Stimulated activated CD4-positive, alpha-beta T cell treated with anti-CD3 and anti-CD28 coated beads, Interleukin-2, amount 100 ng/mL, for 24 hours (primary cell): ENCODE data around the gene WNK3.

ENCODE experiments used
- DNase-seq, 2 donors: peaks; one replicate each; pipeline ENCODE4 v3.0.0-alpha.2; 2020

WNK3 gene

GRCh38 chrX:54237014-54237413 is 120.8 kb downstream of the WNK3 start:
- DNase-seq, result no peak

- DNase-seq, result no peak
Observed at GRCh38 chrX:54230435-54231148, 127.3 kb downstream of the WNK3 start.

GRCh38 chrX:54223581-54223980 is 134.3 kb downstream of the WNK3 start:
- DNase-seq, result no peak

GRCh38 chrX:54213603-54214002 is 144.2 kb downstream of the WNK3 start:
- no peak for DNase-seq

- no peak for DNase-seq
Observed at GRCh38 chrX:54208531-54208930, 149.3 kb downstream of the WNK3 start.

GRCh38 chrX:54198262-54198661 is 159.6 kb downstream of the WNK3 start:
- no peak for DNase-seq

- DNase-seq, result no peak
Observed at GRCh38 chrX:54194982-54195588, 162.8 kb downstream of the WNK3 start.

- no peak for DNase-seq
Observed at GRCh38 chrX:54193085-54193821, 164.6 kb downstream of the WNK3 start.

GRCh38 chrX:54184474-54184873 is 173.4 kb downstream of the WNK3 start:
- no peak for DNase-seq

- peak; percentile 66 to 72 for DNase-seq
Observed at GRCh38 chrX:54182864-54183613, 174.8 kb downstream of the WNK3 start, which contains the start of gene FAM120C. FAM120C (minus strand) TSS chrX:54183254; CDS start chrX:54183198, 56 bp downstream.

- peak; percentile 69 for DNase-seq
Observed at GRCh38 chrX:54182194-54182863, 175.5 kb downstream of the WNK3 start.

GRCh38 chrX:54181202-54181953 is 176.5 kb downstream of the WNK3 start:
- no peak for DNase-seq

- no peak for DNase-seq
Observed at GRCh38 chrX:54180403-54180802, 177.4 kb downstream of the WNK3 start.

GRCh38 chrX:54178100-54178940 is 179.5 kb downstream of the WNK3 start:
- no peak for DNase-seq

GRCh38 chrX:54177306-54177705 is 180.5 kb downstream of the WNK3 start:
- no peak for DNase-seq

- DNase-seq, result no peak
Observed at GRCh38 chrX:54173791-54174190, 184.1 kb downstream of the WNK3 start.

- no peak for DNase-seq
Observed at GRCh38 chrX:54172455-54172854, 185.4 kb downstream of the WNK3 start.

- DNase-seq, result no peak
Observed at GRCh38 chrX:54171527-54172250, 186.2 kb downstream of the WNK3 start.

GRCh38 chrX:54171091-54171490 is 186.8 kb downstream of the WNK3 start:
- DNase-seq, result no peak

- DNase-seq, result no peak
Observed at GRCh38 chrX:54166915-54167314, 190.9 kb downstream of the WNK3 start.
